Upper lobe of right lung (tissue), 1 donor: Measurements from ENCODE around the gene BTBD19. TPM values are rescaled to one million over a fixed set of nuclear protein-coding genes. Genes with fewer than 3 reads are reported as not detected.

Experiments used
- ATAC-seq: fragments of 200-7000 bp; cut with Tn5 transposase; one replicate; pipeline ENCODE4 v1.9.1; 2020; ENCODE audit warnings: mild to moderate bottlenecking, moderate library complexity
- DNase-seq: peaks from one replicate; pipeline ENCODE4 v3.0.0-alpha.2; 2020
- H3K27ac ChIP-seq: fragments of 200-600 bp; one replicate; pipeline ENCODE4 v1.8.0; 2022
- H3K27me3 ChIP-seq: fragments of 200-600 bp; one replicate; pipeline ENCODE4 v1.8.0; 2022; ENCODE audit warnings: mild to moderate bottlenecking
- H3K36me3 ChIP-seq: fragments of 200-600 bp; one replicate; pipeline ENCODE4 v1.8.0; 2022
- H3K4me1 ChIP-seq: fragments of 200-600 bp; one replicate; pipeline ENCODE4 v1.8.0; 2022
- H3K4me3 ChIP-seq: fragments of 200-600 bp; one replicate; pipeline ENCODE4 v1.8.0; 2022; ENCODE audit warnings: mild to moderate bottlenecking
- H3K9me3 ChIP-seq: fragments of 200-600 bp; one replicate; pipeline ENCODE4 v1.8.0; 2022
- intact Hi-C: fragments of 100-400 bp; cut with DNase I; formaldehyde crosslinking; loops from one replicate; pipeline ENCODE4 v1.11.0; 2022
- total RNA-seq: library from RNA; stranded (reverse); fragmentation: NEBNext Ultra II Directional; extraction: Animal tissue kit (Norgen Biotek cat#: 25700); gene quantifications from one replicate; pipeline ENCODE4 v1.2.1, GENCODE V29; 2021
- TF ChIP-seq, protein P1 (sequence below): fragments of 200-600 bp; IDR thresholded peaks from one replicate; pipeline ENCODE4 v1.8.0; 2022; ENCODE audit warnings: antibody characterized with exemption
- donor health status: DM: no; HTN: yes; CAD: no; lungs with severe emphysema.

Gene BTBD19
- total RNA-seq, 1 donor from 2014 or later: 9.2 TPM

GRCh38 chr1:44829506-44830384, 21.4 kb downstream of the BTBD19 start:
- Histone ChIP-seq H3K4me3 (no peak overlapping the region), H3K27ac (no peak overlapping the region), H3K9me3 (no peaks in the 10 kb centered on the region), H3K4me1 (peaks cover 22% of the 10 kb centered on the region), H3K27me3 (no peaks in the 10 kb centered on the region), H3K36me3 (no peaks in the 10 kb centered on the region)
- no peak for DNase-seq
- ATAC-seq: no peak
- TF ChIP-seq, protein P1, sequence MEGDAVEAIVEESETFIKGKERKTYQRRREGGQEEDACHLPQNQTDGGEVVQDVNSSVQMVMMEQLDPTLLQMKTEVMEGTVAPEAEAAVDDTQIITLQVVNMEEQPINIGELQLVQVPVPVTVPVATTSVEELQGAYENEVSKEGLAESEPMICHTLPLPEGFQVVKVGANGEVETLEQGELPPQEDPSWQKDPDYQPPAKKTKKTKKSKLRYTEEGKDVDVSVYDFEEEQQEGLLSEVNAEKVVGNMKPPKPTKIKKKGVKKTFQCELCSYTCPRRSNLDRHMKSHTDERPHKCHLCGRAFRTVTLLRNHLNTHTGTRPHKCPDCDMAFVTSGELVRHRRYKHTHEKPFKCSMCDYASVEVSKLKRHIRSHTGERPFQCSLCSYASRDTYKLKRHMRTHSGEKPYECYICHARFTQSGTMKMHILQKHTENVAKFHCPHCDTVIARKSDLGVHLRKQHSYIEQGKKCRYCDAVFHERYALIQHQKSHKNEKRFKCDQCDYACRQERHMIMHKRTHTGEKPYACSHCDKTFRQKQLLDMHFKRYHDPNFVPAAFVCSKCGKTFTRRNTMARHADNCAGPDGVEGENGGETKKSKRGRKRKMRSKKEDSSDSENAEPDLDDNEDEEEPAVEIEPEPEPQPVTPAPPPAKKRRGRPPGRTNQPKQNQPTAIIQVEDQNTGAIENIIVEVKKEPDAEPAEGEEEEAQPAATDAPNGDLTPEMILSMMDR: no peak
- intact Hi-C loops: no loop called here

DNA sequence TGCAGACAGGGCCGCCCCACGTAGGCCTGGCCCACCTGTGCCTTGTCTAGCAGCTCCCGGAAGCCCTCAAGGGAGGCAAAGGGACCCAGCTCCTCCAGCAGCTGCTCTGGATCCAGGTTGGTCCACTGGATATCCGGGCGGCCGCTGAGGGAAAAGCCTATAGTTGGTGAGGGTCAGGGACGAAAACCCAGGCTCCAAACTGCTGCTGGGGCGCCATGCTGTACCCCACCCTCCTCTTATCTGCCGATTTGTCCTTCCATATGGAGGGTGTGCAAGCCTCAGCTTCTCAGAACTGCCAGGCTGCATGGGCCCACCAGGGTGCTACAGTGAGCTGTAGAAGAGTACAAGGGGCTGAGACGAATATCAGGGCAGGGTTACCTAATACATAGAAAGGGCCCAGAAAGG, 22.6 kb downstream of the BTBD19 start:
- Histone ChIP-seq H3K27ac (no peak overlapping the region), H3K4me3 (no peak overlapping the region), H3K4me1 (peaks cover 22% of the 10 kb centered on the region), H3K36me3 (no peaks in the 10 kb centered on the region), H3K9me3 (no peaks in the 10 kb centered on the region), H3K27me3 (no peaks in the 10 kb centered on the region)
- TF ChIP-seq, protein P1: no peak
- DNase-seq: no peak
- intact Hi-C loops: no loop called here
- no peak for ATAC-seq

DNA sequence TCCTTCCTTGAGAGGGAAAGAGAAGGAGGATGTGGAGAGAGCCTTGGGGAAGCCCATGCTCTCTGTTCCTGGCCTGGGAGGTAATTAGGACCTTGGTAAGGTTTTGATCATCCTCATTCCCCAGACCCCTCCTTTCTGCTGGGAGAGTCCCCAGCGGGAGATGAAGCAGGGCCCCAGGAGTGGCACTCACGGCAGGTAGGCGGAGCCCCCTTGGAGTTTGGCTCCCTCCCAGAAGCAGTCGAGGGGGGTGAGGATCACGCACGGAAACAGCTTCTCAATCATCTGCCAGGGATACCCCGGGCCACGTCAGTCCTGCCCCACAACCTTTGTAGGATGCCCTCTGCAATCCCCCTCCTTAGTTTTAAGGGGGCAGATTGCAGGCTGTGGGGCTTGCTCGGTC, 23.2 kb downstream of the BTBD19 start:
- H3K9me3 ChIP-seq: no peaks in the 10 kb centered on the region
- TF ChIP-seq, protein P1: no peak
- no peak overlapping the region for H3K27ac ChIP-seq
- peaks cover 16% of the 10 kb centered on the region for H3K4me1 ChIP-seq
- H3K4me3 ChIP-seq: no peak overlapping the region
- no peak for ATAC-seq
- no peak for DNase-seq
- no peaks in the 10 kb centered on the region for H3K36me3 ChIP-seq
- no peaks in the 10 kb centered on the region for H3K27me3 ChIP-seq
- intact Hi-C loops: no loop called here

DNA sequence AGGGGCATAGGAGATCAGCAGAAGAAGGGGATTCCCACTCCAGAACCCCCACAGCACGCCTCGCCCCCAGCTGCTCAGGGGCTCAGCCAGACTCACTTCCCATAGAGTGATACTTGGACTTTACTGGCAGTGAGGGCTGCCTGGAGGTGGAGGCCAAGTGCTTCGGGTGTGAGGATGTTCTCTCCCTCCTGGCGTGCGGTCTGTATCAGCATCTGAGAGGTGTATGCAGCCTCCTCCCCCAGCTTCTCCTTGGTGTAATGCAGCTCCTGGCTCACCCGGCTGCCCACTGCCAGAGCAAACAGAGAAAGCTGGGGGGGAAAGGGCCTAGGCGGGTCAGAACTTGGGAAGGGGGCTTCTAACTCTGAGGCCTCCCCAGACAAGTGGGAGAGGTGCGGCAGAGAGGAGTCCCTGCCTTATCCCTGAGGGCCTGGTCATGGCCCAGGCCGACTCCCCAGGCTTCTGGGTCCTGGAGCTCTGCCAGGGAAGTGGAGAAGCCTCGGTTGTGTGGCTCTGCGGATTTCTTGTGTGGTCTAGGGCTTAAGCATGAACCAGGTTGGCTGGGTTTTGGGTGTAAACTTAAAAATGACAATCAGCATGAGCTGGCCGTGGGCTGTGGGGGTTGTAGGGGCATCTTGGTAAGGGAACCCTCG, 23.9 kb downstream of the BTBD19 start:
- DNase-seq (no peak), ATAC-seq (no peak)
- TF ChIP-seq, protein P1: no peak
- H3K4me3 ChIP-seq: no peak overlapping the region
- H3K36me3 ChIP-seq: no peaks in the 10 kb centered on the region
- no peaks in the 10 kb centered on the region for H3K9me3 ChIP-seq
- no peaks in the 10 kb centered on the region for H3K27me3 ChIP-seq
- intact Hi-C loops: no loop called here
- peaks cover 10% of the 10 kb centered on the region for H3K4me1 ChIP-seq
- no peak overlapping the region for H3K27ac ChIP-seq

DNA sequence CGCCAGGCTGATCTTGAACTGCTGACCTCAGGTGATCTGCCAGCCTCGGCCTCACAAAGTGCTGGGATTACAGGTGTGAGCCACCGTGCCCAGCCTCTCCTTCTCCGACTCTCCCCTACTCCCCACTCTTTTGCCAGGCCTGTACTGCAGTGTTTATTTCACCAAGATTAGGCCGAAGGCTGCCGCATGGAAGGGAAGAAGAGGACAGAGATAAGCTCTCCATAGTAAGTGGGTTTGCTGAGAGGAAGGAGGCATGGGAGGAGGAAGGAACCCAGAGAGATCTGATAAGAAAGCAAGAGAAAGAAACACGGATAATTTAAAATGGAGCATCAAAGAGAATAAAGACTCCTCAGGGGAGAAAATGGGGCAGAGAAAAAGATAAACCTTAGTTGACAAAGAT, 26.0 kb downstream of the BTBD19 start:
- Histone ChIP-seq H3K27ac (no peak overlapping the region), H3K4me1 (peaks cover 10% of the 10 kb centered on the region), H3K36me3 (no peaks in the 10 kb centered on the region), H3K4me3 (no peak overlapping the region), H3K27me3 (no peaks in the 10 kb centered on the region), H3K9me3 (no peaks in the 10 kb centered on the region)
- DNase-seq (no peak), ATAC-seq (no peak)
- intact Hi-C loops: no loop called here
- TF ChIP-seq, protein P1: no peak
